ENCODE results near the gene ASCL3.
"Not testable (repeated sequence)": the region's sequence is repeated elsewhere in the genome, so short reads cannot be mapped to it uniquely, and the experiment has no call there.

The ASCL3 gene

DNA sequence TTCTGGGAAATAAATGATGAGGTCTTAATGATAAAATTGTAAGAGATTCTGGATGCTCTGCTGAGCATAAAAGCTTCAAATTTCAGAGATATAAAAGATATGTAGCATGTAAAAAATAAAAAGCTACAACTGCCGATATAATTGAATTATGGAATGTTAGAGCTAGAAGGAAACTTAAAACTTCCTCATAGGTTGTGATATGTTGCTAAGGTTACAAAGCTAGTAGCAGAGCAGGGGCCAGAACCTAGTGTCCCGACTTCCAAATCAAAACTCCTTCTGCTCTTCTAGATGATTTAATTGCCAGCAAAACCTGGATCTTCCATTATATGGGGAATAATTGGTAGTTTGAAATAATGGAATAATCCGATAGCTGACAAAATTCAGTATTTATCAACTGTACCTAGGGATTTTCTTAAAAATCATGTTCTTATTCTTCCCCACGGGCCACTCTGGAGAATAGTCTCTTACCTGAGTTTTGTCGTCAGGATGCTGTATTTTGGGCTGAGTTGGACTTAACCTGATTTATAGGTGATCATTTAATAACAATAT is at the start of gene ASCL3:
Gene ASCL3 (minus strand): TSS at position 499 of the 549 bp plus-strand sequence. CDS start 4,855 bp downstream, outside the sequence.
- TF ChIP-seq, protein P1, sequence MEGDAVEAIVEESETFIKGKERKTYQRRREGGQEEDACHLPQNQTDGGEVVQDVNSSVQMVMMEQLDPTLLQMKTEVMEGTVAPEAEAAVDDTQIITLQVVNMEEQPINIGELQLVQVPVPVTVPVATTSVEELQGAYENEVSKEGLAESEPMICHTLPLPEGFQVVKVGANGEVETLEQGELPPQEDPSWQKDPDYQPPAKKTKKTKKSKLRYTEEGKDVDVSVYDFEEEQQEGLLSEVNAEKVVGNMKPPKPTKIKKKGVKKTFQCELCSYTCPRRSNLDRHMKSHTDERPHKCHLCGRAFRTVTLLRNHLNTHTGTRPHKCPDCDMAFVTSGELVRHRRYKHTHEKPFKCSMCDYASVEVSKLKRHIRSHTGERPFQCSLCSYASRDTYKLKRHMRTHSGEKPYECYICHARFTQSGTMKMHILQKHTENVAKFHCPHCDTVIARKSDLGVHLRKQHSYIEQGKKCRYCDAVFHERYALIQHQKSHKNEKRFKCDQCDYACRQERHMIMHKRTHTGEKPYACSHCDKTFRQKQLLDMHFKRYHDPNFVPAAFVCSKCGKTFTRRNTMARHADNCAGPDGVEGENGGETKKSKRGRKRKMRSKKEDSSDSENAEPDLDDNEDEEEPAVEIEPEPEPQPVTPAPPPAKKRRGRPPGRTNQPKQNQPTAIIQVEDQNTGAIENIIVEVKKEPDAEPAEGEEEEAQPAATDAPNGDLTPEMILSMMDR (conservative IDR thresholded peaks at IDR 0.05; ENCODE audit: control insufficient read depth, insufficient read depth, low read depth, low read length) = no peak
- no peak for DNase-seq (ENCODE audit: low read depth)
- H3K4me3 ChIP-seq (ENCODE audit: control insufficient read depth, low read depth, low read length) = no peak within 1 kb of the TSS

DNA sequence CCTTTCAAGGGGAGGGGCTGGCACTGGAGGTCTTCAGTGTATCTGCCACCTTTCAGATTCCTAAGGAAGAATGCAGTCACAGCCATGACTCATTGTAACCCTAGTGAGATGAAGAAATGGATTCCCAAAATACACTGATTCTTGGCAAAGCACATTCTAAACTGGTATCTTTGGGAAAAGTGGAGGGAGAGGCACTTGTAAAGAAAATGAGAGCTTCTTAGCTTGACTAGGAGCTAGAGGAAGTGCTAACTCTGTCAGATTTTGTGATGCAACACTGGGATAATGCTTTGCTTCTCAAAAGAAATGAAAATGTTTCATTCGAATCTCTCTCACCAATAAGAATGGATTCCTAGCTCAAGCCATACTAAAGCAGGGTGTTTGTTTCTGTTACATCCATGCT is 46.6 kb upstream of the ASCL3 start:
- no peak overlapping the region for H3K4me3 ChIP-seq (ENCODE audit: control insufficient read depth, low read depth, low read length)
- DNase-seq (ENCODE audit: low read depth) = peak; percentile 35

DNA sequence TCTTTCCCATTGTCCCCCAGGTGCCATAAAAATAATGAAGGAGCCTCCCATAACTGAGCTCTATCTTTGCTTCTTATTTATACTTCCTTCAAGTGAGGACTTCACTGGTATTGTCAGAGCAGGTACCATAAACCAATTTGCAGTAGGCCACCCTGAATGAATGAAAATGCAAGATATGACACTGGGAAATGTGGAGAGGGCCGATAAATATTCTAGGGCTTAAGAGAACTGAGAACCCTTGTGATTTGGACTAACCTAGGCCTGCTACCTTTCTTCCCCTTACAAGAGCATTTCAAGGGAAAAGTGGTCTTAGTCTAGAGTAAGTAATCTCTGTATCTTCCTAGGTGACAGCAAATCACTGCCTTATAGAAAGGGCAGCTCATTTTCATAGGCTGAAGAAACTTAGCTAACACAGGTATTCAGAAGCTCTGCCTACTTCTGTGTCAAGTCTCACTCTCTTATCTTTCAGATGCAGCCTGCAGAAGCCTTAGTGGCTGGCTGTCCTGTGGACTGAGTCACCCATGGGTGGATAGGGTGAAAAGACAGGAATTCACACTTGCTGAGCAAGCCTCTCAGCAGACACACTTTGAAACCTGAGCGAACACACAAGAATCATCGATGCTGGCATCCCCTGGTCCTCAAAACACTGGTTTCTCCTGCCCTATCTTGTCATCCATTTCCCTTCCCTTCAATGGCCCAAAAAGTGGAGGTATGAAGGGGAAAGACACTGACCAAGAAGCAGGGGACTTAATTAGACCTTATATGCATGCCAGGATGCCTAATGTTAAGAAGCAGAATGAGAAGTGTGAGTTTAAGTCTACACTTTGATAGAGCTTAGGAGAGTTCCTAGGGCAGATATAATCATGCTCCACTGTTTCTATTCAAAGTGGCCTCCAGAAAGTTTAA is 45.8 kb upstream of the ASCL3 start:
- TF ChIP-seq, protein P1 (conservative IDR thresholded peaks at IDR 0.05; ENCODE audit: control insufficient read depth, insufficient read depth, low read depth, low read length) = no peak
- DNase-seq (ENCODE audit: low read depth) = peak; percentile 52
- no peak overlapping the region for H3K4me3 ChIP-seq (ENCODE audit: control insufficient read depth, low read depth, low read length)

More for the DNA sequence above, 46.6 kb upstream of the ASCL3 start:
- TF ChIP-seq, protein P1 (conservative IDR thresholded peaks at IDR 0.05; ENCODE audit: control insufficient read depth, insufficient read depth, low read depth, low read length) = no peak

GRCh38 chr11:8987446-8987845 is 44.6 kb upstream of the ASCL3 start:
- no peak overlapping the region for H3K4me3 ChIP-seq (ENCODE audit: control insufficient read depth, low read depth, low read length)
- TF ChIP-seq, protein P1 (conservative IDR thresholded peaks at IDR 0.05; ENCODE audit: control insufficient read depth, insufficient read depth, low read depth, low read length) = no peak
- no peak for DNase-seq (ENCODE audit: low read depth)

- not testable (repeated sequence) for DNase-seq (ENCODE audit: low read depth); H3K4me3 ChIP-seq (ENCODE audit: control insufficient read depth, low read depth, low read length)
Measured at GRCh38 chr11:8986772-8987171, 44.0 kb upstream of the ASCL3 start.

DNA sequence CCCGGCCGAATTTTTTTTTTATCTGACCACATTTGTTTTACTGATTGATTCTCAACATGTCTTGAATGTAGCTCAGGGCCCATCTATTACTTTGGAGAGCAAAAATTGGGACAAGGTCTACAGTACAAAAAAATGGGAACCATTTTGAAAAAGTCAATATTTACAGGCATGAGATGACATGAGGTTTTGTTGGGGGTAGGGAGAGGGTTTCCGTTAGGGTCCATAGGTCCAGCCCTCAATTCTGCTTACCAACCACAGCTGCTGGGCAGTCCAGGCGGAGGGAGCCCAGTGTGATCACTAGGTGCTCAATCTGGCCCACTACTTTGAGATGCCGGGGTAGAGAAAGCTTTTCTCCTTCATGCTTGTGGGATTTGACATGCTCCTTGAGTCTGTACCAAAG is 42.6 kb upstream of the ASCL3 start:
- DNase-seq (ENCODE audit: low read depth) = no peak
- H3K4me3 ChIP-seq (ENCODE audit: control insufficient read depth, low read depth, low read length) = no peak overlapping the region
- TF ChIP-seq, protein P1 (conservative IDR thresholded peaks at IDR 0.05; ENCODE audit: control insufficient read depth, insufficient read depth, low read depth, low read length) = no peak

GRCh38 chr11:8983552-8983951 is 40.7 kb upstream of the ASCL3 start:
- H3K4me3 ChIP-seq (ENCODE audit: control insufficient read depth, low read depth, low read length) = no peak overlapping the region
- TF ChIP-seq, protein P1 (conservative IDR thresholded peaks at IDR 0.05; ENCODE audit: control insufficient read depth, insufficient read depth, low read depth, low read length) = no peak
- DNase-seq (ENCODE audit: low read depth) = no peak

Measured in fibroblast of mammary gland (primary cell).